K562 (cell line): ENCODE measurements around the gene TUBB6. TPM values are rescaled to one million over a fixed set of nuclear protein-coding genes. Genes with fewer than 3 reads are reported as not detected.

Experiments used
- polyA plus RNA-seq, 8 experiments: library from polyadenylated mRNA; depleted of rRNA in 4 of 8; stranded (reverse) in 5 of 8; unstranded in 3 of 8; fragments of >200 nt; fragmentation: Nextera tagmentation in 2 of 8; fragmentation: Illumina TruSeq in 1 of 8; extraction: Ambion mirVana in 2 of 8; extraction: Trizol in 1 of 8; gene quantifications; 2 replicates each; pipeline versions ENCODE4 v1.2.1 to v1.2.3, GENCODE V29; 2011 to 2014; ENCODE audit warnings: inconsistent platforms in 1 of 8, missing spikeins in 1 of 8
- small RNA-seq: library from RNA; depleted of rRNA; stranded (forward); fragments of <200 nt; gene quantifications from one replicate; pipeline ENCODE3, GENCODE V24; 2014
- total RNA-seq, 7 experiments: library from RNA; depleted of rRNA in 6 of 7; stranded (reverse); fragments of >200 nt in 6 of 7; fragmentation: Illumina TruSeq in 2 of 7; extraction: Trizol in 2 of 7; gene quantifications; 2 replicates each; pipeline versions ENCODE4 v1.2.1 to v1.2.3, GENCODE V29; 2011 to 2021; ENCODE audit warnings: low replicate concordance in 1 of 7

TUBB6 gene
- total and polyA plus RNA-seq, 9 of the 15 experiments (the other 6 are each of a cell fraction or from before 2014, with no cell fraction given), result 43.9 to 404 (median 81.1) TPM

Small RNA genes within 50 kb of the gene (small RNA-seq; reads per million reads assigned to genes)
- gene RNU6-170P, result not detected

Other genes starting within 250 kb of the TUBB6 start
- 0.33 and 0.45 TPM in 2 replicates for gene ANKRD62, start 214.4 kb upstream of the TUBB6 start, total RNA-seq (2014; rRNA removed)
- 0.96 and 1.1 TPM in 2 replicates for gene ANKRD62, start 214.4 kb upstream of the TUBB6 start, total RNA-seq (2014; rRNA removed; fragmentation: Illumina TruSeq; extraction: Trizol)
- 0.83 and 1.1 TPM in 2 replicates for gene ANKRD62, start 214.4 kb upstream of the TUBB6 start, total RNA-seq (2015; rRNA removed; fragmentation: Illumina TruSeq; extraction: Trizol)
- gene ANKRD62, start 214.4 kb upstream of the TUBB6 start, total RNA-seq (2021), result 0.44 and 0.69 TPM in 2 replicates
- gene ANKRD62, start 214.4 kb upstream of the TUBB6 start, polyA plus RNA-seq (2011; rRNA removed), result not detected in 2 replicates
- gene ANKRD62, start 214.4 kb upstream of the TUBB6 start, polyA plus RNA-seq (2014; fragmentation: Illumina TruSeq; extraction: Trizol), result 0.18 and 0.31 TPM in 2 replicates
- gene ANKRD62, start 214.4 kb upstream of the TUBB6 start, polyA plus RNA-seq (2014; fragmentation: Nextera tagmentation; extraction: Ambion mirVana), result under 1 TPM; 0.28 to 0.48 TPM
- 0.16 and 0.89 TPM in 2 replicates for gene ANKRD62, start 214.4 kb upstream of the TUBB6 start, polyA plus RNA-seq (2014; rRNA removed)
- gene CIDEA, start 53.9 kb upstream of the TUBB6 start, total RNA-seq (2014; rRNA removed), result not detected in 2 replicates
- gene CIDEA, start 53.9 kb upstream of the TUBB6 start, total RNA-seq (2014; rRNA removed; fragmentation: Illumina TruSeq; extraction: Trizol), result not detected in 2 replicates
- gene CIDEA, start 53.9 kb upstream of the TUBB6 start, total RNA-seq (2015; rRNA removed; fragmentation: Illumina TruSeq; extraction: Trizol), result not detected in 2 replicates
- gene CIDEA, start 53.9 kb upstream of the TUBB6 start, total RNA-seq (2021), result not detected in 2 replicates
- gene CIDEA, start 53.9 kb upstream of the TUBB6 start, polyA plus RNA-seq (2011; rRNA removed), result not detected in 2 replicates
- not detected in 2 replicates for gene CIDEA, start 53.9 kb upstream of the TUBB6 start, polyA plus RNA-seq (2014; fragmentation: Illumina TruSeq; extraction: Trizol)
- gene CIDEA, start 53.9 kb upstream of the TUBB6 start, polyA plus RNA-seq (2014; fragmentation: Nextera tagmentation; extraction: Ambion mirVana), result not detected
- gene CIDEA, start 53.9 kb upstream of the TUBB6 start, polyA plus RNA-seq (2014; rRNA removed), result not detected in 2 replicates
- gene AFG3L2, start 69.0 kb downstream of the TUBB6 start, total RNA-seq (2014; rRNA removed), result 87.1 and 99.4 TPM in 2 replicates
- gene AFG3L2, start 69.0 kb downstream of the TUBB6 start, total RNA-seq (2014; rRNA removed; fragmentation: Illumina TruSeq; extraction: Trizol), result 109 and 115 TPM in 2 replicates
- gene AFG3L2, start 69.0 kb downstream of the TUBB6 start, total RNA-seq (2015; rRNA removed; fragmentation: Illumina TruSeq; extraction: Trizol), result 94.4 and 97.2 TPM in 2 replicates
- gene AFG3L2, start 69.0 kb downstream of the TUBB6 start, total RNA-seq (2021), result 86.4 and 96.5 TPM in 2 replicates
- 61.3 and 82.2 TPM in 2 replicates for gene AFG3L2, start 69.0 kb downstream of the TUBB6 start, polyA plus RNA-seq (2011; rRNA removed)
- 79.0 and 84.0 TPM in 2 replicates for gene AFG3L2, start 69.0 kb downstream of the TUBB6 start, polyA plus RNA-seq (2014; fragmentation: Illumina TruSeq; extraction: Trizol)
- gene AFG3L2, start 69.0 kb downstream of the TUBB6 start, polyA plus RNA-seq (2014; fragmentation: Nextera tagmentation; extraction: Ambion mirVana), result 10 to 100 TPM; 24.1 to 25.6 TPM
- 76.8 and 80.5 TPM in 2 replicates for gene AFG3L2, start 69.0 kb downstream of the TUBB6 start, polyA plus RNA-seq (2014; rRNA removed)
- gene PRELID3A, start 99.7 kb downstream of the TUBB6 start, total RNA-seq (2014; rRNA removed), result 5.3 and 5.4 TPM in 2 replicates
- gene PRELID3A, start 99.7 kb downstream of the TUBB6 start, total RNA-seq (2014; rRNA removed; fragmentation: Illumina TruSeq; extraction: Trizol), result 5.4 and 5.8 TPM in 2 replicates
- 5.4 and 6.6 TPM in 2 replicates for gene PRELID3A, start 99.7 kb downstream of the TUBB6 start, total RNA-seq (2015; rRNA removed; fragmentation: Illumina TruSeq; extraction: Trizol)
- gene PRELID3A, start 99.7 kb downstream of the TUBB6 start, total RNA-seq (2021), result 4.8 and 7.3 TPM in 2 replicates
- 5.7 and 6.2 TPM in 2 replicates for gene PRELID3A, start 99.7 kb downstream of the TUBB6 start, polyA plus RNA-seq (2011; rRNA removed)
- 5.1 and 5.4 TPM in 2 replicates for gene PRELID3A, start 99.7 kb downstream of the TUBB6 start, polyA plus RNA-seq (2014; fragmentation: Illumina TruSeq; extraction: Trizol)
- gene PRELID3A, start 99.7 kb downstream of the TUBB6 start, polyA plus RNA-seq (2014; fragmentation: Nextera tagmentation; extraction: Ambion mirVana), result under 1 TPM; 0.14 to 0.32 TPM
- 7.8 and 14.3 TPM in 2 replicates for gene PRELID3A, start 99.7 kb downstream of the TUBB6 start, polyA plus RNA-seq (2014; rRNA removed)